Endothelial cell (in vitro differentiated cells): ENCODE measurements around the gene LCA5L. TPM values are rescaled to one million over a fixed set of nuclear protein-coding genes. Genes with fewer than 3 reads are reported as not detected.
"Not testable (repeated sequence)": the region's sequence is repeated elsewhere in the genome, so short reads cannot be mapped to it uniquely, and the experiment has no call there.

Experiments
- DNase-seq: peaks from one replicate; pipeline ENCODE4 v3.0.0; 2021; ENCODE audit warnings: low spot score
- H3K27ac Mint-ChIP-seq: one replicate; pipeline ENCODE4 v1.8.0; 2021; ENCODE audit warnings: mixed read lengths, inconsistent platforms; ENCODE audit not compliant: unreplicated experiment
- H3K27me3 Mint-ChIP-seq: one replicate; pipeline ENCODE4 v1.8.0; 2021; ENCODE audit warnings: mild to moderate bottlenecking, moderate library complexity, mixed read lengths, inconsistent platforms; ENCODE audit not compliant: unreplicated experiment
- H3K36me3 Mint-ChIP-seq: one replicate; pipeline ENCODE4 v1.8.0; 2021; ENCODE audit warnings: mild to moderate bottlenecking, low read depth, mixed read lengths, inconsistent platforms; ENCODE audit not compliant: unreplicated experiment
- H3K4me1 Mint-ChIP-seq: one replicate; pipeline ENCODE4 v1.8.0; 2021; ENCODE audit warnings: mild to moderate bottlenecking, mixed read lengths, inconsistent platforms; ENCODE audit not compliant: unreplicated experiment
- H3K4me3 Mint-ChIP-seq: one replicate; pipeline ENCODE4 v1.8.0; 2021; ENCODE audit warnings: mild to moderate bottlenecking, mixed read lengths, inconsistent platforms; ENCODE audit not compliant: unreplicated experiment
- H3K9me3 Mint-ChIP-seq: one replicate; pipeline ENCODE4 v1.8.0; 2021; ENCODE audit warnings: mixed read lengths, inconsistent platforms; ENCODE audit not compliant: unreplicated experiment
- CTCF ChIP-seq: fragments of 200-600 bp; sonication (generic); IDR thresholded peaks from one replicate; pipeline ENCODE4 v1.5.0; 2021; ENCODE audit warnings: antibody characterized with exemption; ENCODE audit not compliant: unreplicated experiment
- total RNA-seq: library from RNA; stranded (reverse); fragmentation: NEBNext Ultra II Directional; extraction: Animal tissue kit (Norgen Biotek cat#: 25700); gene quantifications from one replicate; pipeline ENCODE4 v1.2.1, GENCODE V29; 2021; ENCODE audit not compliant: unreplicated experiment

The LCA5L gene
- total RNA-seq, 1 donor from 2014 or later = 0.59 TPM

- no peaks in the 10 kb centered on the region for H3K9me3 Mint-ChIP-seq
- DNase-seq = no peak
- H3K4me3 Mint-ChIP-seq = no peak overlapping the region
- H3K36me3 Mint-ChIP-seq = peaks cover 3% of the 10 kb centered on the region
- peak overlapping the region; percentile 89 for H3K27ac Mint-ChIP-seq
- peaks cover 13% of the 10 kb centered on the region for H3K4me1 Mint-ChIP-seq
- H3K27me3 Mint-ChIP-seq = peaks cover 7% of the 10 kb centered on the region
- no peak for TF ChIP-seq CTCF
Observed at GRCh38 chr21:39377444-39378050, 68.0 kb downstream of the LCA5L start.

- H3K4me1 Mint-ChIP-seq = peaks cover 3% of the 10 kb centered on the region
- no peak for DNase-seq
- TF ChIP-seq CTCF = no peak
- H3K9me3 Mint-ChIP-seq = no peaks in the 10 kb centered on the region
- H3K27me3 Mint-ChIP-seq = peaks cover 3% of the 10 kb centered on the region
- H3K36me3 Mint-ChIP-seq = no peaks in the 10 kb centered on the region
- no peak overlapping the region for H3K4me3 Mint-ChIP-seq
- no peak overlapping the region for H3K27ac Mint-ChIP-seq
Observed at GRCh38 chr21:39375446-39375845, 70.1 kb downstream of the LCA5L start.

- TF ChIP-seq CTCF = no peak
- no peaks in the 10 kb centered on the region for H3K9me3 Mint-ChIP-seq
- no peak overlapping the region for H3K4me3 Mint-ChIP-seq
- no peak for DNase-seq
- no peak overlapping the region for H3K27ac Mint-ChIP-seq
- H3K36me3 Mint-ChIP-seq = no peaks in the 10 kb centered on the region
- H3K4me1 Mint-ChIP-seq = peaks cover 3% of the 10 kb centered on the region
- H3K27me3 Mint-ChIP-seq = peaks cover 3% of the 10 kb centered on the region
Observed at GRCh38 chr21:39374046-39374445, 71.5 kb downstream of the LCA5L start.

GRCh38 chr21:39373634-39374033, 71.9 kb downstream of the LCA5L start:
- no peak for TF ChIP-seq CTCF
- peak; percentile 23 for DNase-seq
- H3K27ac Mint-ChIP-seq = no peak overlapping the region
- H3K36me3 Mint-ChIP-seq = no peaks in the 10 kb centered on the region
- H3K4me3 Mint-ChIP-seq = no peak overlapping the region
- peaks cover 3% of the 10 kb centered on the region for H3K27me3 Mint-ChIP-seq
- no peaks in the 10 kb centered on the region for H3K9me3 Mint-ChIP-seq
- H3K4me1 Mint-ChIP-seq = peaks cover 3% of the 10 kb centered on the region

- H3K4me1 Mint-ChIP-seq, H3K27ac Mint-ChIP-seq, H3K4me3 Mint-ChIP-seq, H3K27me3 Mint-ChIP-seq, H3K36me3 Mint-ChIP-seq, DNase-seq, H3K9me3 Mint-ChIP-seq: not testable (repeated sequence)
Observed at GRCh38 chr21:39369896-39370288, 75.7 kb downstream of the LCA5L start.
